OCI-LY3 (cell line): ENCODE results near the gene THTPA.

ENCODE experiments used
- H2AFZ ChIP-seq: fragments of 200-600, 300-600 bp; shearing (Covaris generic); 2 replicates; pipeline ENCODE4 v1.6.0; 2014; ENCODE audit warnings: antibody characterized with exemption, low read depth, low read length
- H3K27ac ChIP-seq: fragments of 200-600, 300-600 bp; sonication (generic); 2 replicates; pipeline ENCODE4 v1.5.1; 2014; ENCODE audit warnings: mild to moderate bottlenecking, low read length, moderate library complexity, mixed read lengths
- H3K27me3 ChIP-seq: fragments of 200-600, 300-600 bp; sonication (generic); 2 replicates; pipeline ENCODE4 v1.6.1; 2014; ENCODE audit warnings: low read depth, low read length, mixed read lengths
- H3K36me3 ChIP-seq: fragments of 200-600, 300-600 bp; sonication (generic); replicated peaks from 2 replicates; pipeline ENCODE3; 2014; ENCODE audit warnings: low read depth, low read length, mixed read lengths
- H3K4me1 ChIP-seq: fragments of 300-600, 200-600 bp; sonication (generic); 2 replicates; pipeline ENCODE4 v1.6.1; 2014; ENCODE audit warnings: low read length, mixed read lengths
- H3K4me2 ChIP-seq: fragments of 200-600, 300-600 bp; sonication (generic); 2 replicates; pipeline ENCODE4 v1.6.1; 2014; ENCODE audit warnings: low read length, mixed read lengths
- H3K4me3 ChIP-seq: fragments of 300-600, 200-600 bp; sonication (generic); 2 replicates; pipeline ENCODE4 v1.5.1; 2014; ENCODE audit warnings: antibody characterized with exemption, mild to moderate bottlenecking, low read length, moderate library complexity
- H3K79me2 ChIP-seq: fragments of 300-600, 200-600 bp; shearing (Covaris generic); 2 replicates; pipeline ENCODE4 v1.6.1; 2014; ENCODE audit warnings: mild to moderate bottlenecking, low read length, mixed read lengths
- H3K9ac ChIP-seq: fragments of 300-600, 200-600 bp; shearing (Covaris generic); 2 replicates; pipeline ENCODE4 v1.6.0; 2014; ENCODE audit warnings: mild to moderate bottlenecking, low read length, moderate library complexity
- H3K9me3 ChIP-seq: fragments of 200-600, 300-600 bp; shearing (Covaris generic); 2 replicates; pipeline ENCODE4 v1.6.1; 2014; ENCODE audit warnings: low read length, mixed read lengths; ENCODE audit not compliant: insufficient read depth
- H4K20me1 ChIP-seq: fragments of 200-600, 300-600 bp; sonication (generic); 2 replicates; pipeline ENCODE4 v1.6.1; 2016; ENCODE audit warnings: low read length, mixed read lengths; ENCODE audit not compliant: insufficient read depth
- EZH2phosphoT487 ChIP-seq: fragments of 200-600 bp; shearing (Covaris generic); IDR thresholded peaks from 2 replicates; pipeline ENCODE4 v1.6.1; 2018; ENCODE audit warnings: antibody characterized with exemption, mixed run types, low read depth
- TF ChIP-seq, protein P1 (sequence below): fragments of 200-600, 300-600 bp; sonication (generic); IDR thresholded peaks from 2 replicates; pipeline ENCODE4 v1.5.1; 2014; ENCODE audit warnings: antibody characterized with exemption, low read length, low read depth

The THTPA gene

DNA sequence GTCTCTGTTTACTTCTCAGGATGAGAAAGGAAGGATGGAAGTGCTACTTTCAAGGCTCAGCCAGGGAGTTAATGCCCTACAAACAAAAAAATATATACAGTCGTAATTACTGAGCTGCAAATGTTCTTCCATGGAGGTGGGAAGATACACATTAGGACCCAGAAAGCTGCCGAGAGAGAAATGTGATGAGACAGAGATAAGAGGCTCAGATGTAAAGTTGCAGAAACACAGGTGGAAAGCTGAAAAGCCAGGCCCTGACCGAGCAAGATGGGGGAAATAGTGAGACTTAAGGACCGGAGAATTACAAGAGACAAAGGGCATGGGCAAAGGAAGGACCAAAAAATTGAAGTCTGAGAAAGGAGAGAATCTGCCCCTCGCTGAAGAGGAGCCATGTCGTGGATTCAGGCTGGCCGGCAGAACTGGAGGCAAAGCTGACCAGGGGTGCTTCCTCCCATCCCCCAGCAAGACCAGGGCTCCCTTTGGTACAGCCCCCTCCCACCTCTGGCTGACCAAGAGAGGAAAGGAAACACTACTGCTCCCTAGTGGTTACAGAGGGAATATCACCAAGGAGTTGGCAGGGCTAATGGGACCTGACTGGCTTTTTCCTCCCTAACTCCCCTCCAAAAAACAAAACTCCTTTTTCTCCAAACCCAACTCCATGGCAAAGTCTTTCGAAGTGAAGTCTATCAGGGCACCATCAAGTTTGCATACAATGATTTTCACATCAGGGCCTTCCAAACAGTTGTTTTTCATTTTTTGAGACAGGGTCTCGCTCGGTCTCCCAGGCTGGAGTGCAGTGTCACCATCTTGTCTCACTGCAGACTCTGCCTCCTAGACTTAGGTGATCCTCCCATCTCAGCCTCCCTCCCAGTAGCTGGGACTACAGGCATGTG, 16.6 kb upstream of the THTPA start:
- TF ChIP-seq, protein P1, sequence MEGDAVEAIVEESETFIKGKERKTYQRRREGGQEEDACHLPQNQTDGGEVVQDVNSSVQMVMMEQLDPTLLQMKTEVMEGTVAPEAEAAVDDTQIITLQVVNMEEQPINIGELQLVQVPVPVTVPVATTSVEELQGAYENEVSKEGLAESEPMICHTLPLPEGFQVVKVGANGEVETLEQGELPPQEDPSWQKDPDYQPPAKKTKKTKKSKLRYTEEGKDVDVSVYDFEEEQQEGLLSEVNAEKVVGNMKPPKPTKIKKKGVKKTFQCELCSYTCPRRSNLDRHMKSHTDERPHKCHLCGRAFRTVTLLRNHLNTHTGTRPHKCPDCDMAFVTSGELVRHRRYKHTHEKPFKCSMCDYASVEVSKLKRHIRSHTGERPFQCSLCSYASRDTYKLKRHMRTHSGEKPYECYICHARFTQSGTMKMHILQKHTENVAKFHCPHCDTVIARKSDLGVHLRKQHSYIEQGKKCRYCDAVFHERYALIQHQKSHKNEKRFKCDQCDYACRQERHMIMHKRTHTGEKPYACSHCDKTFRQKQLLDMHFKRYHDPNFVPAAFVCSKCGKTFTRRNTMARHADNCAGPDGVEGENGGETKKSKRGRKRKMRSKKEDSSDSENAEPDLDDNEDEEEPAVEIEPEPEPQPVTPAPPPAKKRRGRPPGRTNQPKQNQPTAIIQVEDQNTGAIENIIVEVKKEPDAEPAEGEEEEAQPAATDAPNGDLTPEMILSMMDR = peak; percentile 69
- no peak for TF ChIP-seq EZH2phosphoT487
- no peak overlapping the region for H3K4me3 ChIP-seq
- H3K27me3 ChIP-seq = no peaks in the 10 kb centered on the region
- no peaks in the 10 kb centered on the region for H3K9me3 ChIP-seq
- H3K27ac ChIP-seq = no peak overlapping the region
- no peaks in the 10 kb centered on the region for H4K20me1 ChIP-seq
- 0 out of 2 replicates have a peak, but pooled peaks cover 4% of the 10 kb centered on the region for H3K4me1 ChIP-seq
- no peak overlapping the region for H2AFZ ChIP-seq
- peak overlapping the region; percentile 26 for H3K4me2 ChIP-seq
- H3K79me2 ChIP-seq = no peaks in the 10 kb centered on the region
- no peaks in the 10 kb centered on the region for H3K36me3 ChIP-seq
- no peak overlapping the region for H3K9ac ChIP-seq

GRCh38 chr14:23540141-23540469, 16.0 kb upstream of the THTPA start:
- Histone ChIP-seq H4K20me1 (no peaks in the 10 kb centered on the region), H3K4me1 (0 out of 2 replicates have a peak, but pooled peaks cover 4% of the 10 kb centered on the region)

DNA sequence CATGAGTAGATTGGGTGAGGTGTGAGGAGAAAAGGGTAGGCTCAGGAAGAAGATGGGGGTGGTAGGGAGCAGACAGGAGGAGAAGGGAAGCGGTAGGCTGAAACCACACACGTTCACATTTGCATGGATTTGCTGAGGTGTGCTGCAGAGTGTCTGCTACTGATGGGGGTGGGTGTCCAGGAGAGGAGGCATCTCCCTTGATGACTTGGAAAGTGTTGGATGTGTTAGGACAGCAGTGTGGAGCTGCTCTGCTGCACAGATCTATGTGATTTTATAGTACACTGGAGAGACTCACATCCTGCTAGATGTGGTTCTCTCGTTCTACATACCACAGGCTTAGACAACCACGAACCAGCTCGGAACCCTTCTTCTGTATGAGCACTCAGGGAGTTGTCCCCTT, 13.8 kb upstream of the THTPA start:
- Histone ChIP-seq H3K36me3 (no peaks in the 10 kb centered on the region), H2AFZ (no peak overlapping the region), H3K79me2 (no peaks in the 10 kb centered on the region), H3K4me1 (0 out of 2 replicates have a peak, but pooled peaks cover 4% of the 10 kb centered on the region), H3K27ac (no peak overlapping the region), H3K4me3 (no peak overlapping the region), H4K20me1 (no peaks in the 10 kb centered on the region), H3K9me3 (no peaks in the 10 kb centered on the region), H3K9ac (no peak overlapping the region), H3K4me2 (no peak overlapping the region), H3K27me3 (no peaks in the 10 kb centered on the region)
- TF ChIP-seq, protein P1 = no peak
- TF ChIP-seq EZH2phosphoT487 = no peak

More at GRCh38 chr14:23540141-23540469, 16.0 kb upstream of the THTPA start:
- H3K27ac ChIP-seq = no peak overlapping the region
- no peak for TF ChIP-seq EZH2phosphoT487
- TF ChIP-seq, protein P1 = no peak
- H3K9ac ChIP-seq = no peak overlapping the region
- H3K36me3 ChIP-seq = no peaks in the 10 kb centered on the region
- H2AFZ ChIP-seq = no peak overlapping the region
- no peaks in the 10 kb centered on the region for H3K27me3 ChIP-seq
- no peaks in the 10 kb centered on the region for H3K9me3 ChIP-seq
- no peaks in the 10 kb centered on the region for H3K79me2 ChIP-seq
- no peak overlapping the region for H3K4me2 ChIP-seq
- no peak overlapping the region for H3K4me3 ChIP-seq

DNA sequence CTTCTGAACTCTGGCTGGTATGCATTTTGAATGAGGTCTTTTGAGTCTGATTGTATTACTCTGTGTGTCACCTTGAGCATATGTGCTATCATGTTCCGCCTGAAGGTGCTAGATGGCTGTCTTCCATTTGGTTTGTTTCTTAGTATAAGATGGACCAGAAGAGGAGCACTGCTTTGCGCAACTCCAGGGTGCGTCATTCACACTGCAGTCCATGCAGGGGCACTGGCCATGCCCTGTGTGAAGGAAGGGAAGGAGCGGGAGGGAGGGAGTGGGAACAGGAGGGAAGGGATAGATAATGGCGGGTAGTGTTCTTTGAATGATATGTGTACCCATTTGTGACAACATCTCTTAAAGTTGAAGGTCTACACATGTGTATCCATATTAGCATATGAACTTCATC, 12.7 kb upstream of the THTPA start:
- H3K4me1 ChIP-seq = 0 out of 2 replicates have a peak, but pooled peaks cover 4% of the 10 kb centered on the region
- no peaks in the 10 kb centered on the region for H4K20me1 ChIP-seq

More for the DNA sequence above, 12.7 kb upstream of the THTPA start:
- no peak overlapping the region for H2AFZ ChIP-seq
- no peak overlapping the region for H3K9ac ChIP-seq
- H3K9me3 ChIP-seq = no peaks in the 10 kb centered on the region
- no peak overlapping the region for H3K4me2 ChIP-seq
- H3K36me3 ChIP-seq = no peaks in the 10 kb centered on the region
- no peak for TF ChIP-seq EZH2phosphoT487
- TF ChIP-seq, protein P1 = no peak
- no peaks in the 10 kb centered on the region for H3K79me2 ChIP-seq
- no peak overlapping the region for H3K27ac ChIP-seq
- H3K27me3 ChIP-seq = no peaks in the 10 kb centered on the region
- no peak overlapping the region for H3K4me3 ChIP-seq
